AG04450 (cell line): ENCODE results near the gene MAD1L1. TPM values are rescaled to one million over a fixed set of nuclear protein-coding genes. Genes with fewer than 3 reads are reported as not detected.

Source experiments
- CTCF ChIA-PET: fragments of 300-600, 350-600 bp; formaldehyde crosslinking; extraction: SDS; loops from one replicate; lab custom pipeline; 2022; ENCODE audit warnings: antibody characterized with exemption, inconsistent platforms; lab: Charles Lee
- POLR2A ChIA-PET: fragments of 350-600 bp; formaldehyde crosslinking; extraction: SDS; loops from one replicate; lab custom pipeline; 2021; ENCODE audit warnings: antibody characterized with exemption, inconsistent platforms; lab: Yijun Ruan, JAX
- DNase-seq: peaks from one replicate; pipeline ENCODE4 v3.0.0-alpha.2; 2011; ENCODE audit warnings: low read depth, low spot score
- H3K27ac ChIP-seq: one replicate; pipeline ENCODE4 v1.5.1; 2012; ENCODE audit warnings: low read depth, low read length, control low read depth
- H3K27me3 ChIP-seq: one replicate; pipeline ENCODE4 v1.6.0; 2012; ENCODE audit warnings: low read length; ENCODE audit not compliant: control insufficient read depth, insufficient read depth
- H3K4me3 ChIP-seq: 2 replicates; pipeline ENCODE4 v1.5.1; 2011; ENCODE audit warnings: mild to moderate bottlenecking, low read depth, low read length, control low read depth
- H3K9me3 ChIP-seq: 2 replicates; pipeline ENCODE4 v1.5.1; 2012; ENCODE audit warnings: low read length; ENCODE audit not compliant: control insufficient read depth, insufficient read depth
- polyA plus RNA-seq: library from polyadenylated mRNA; depleted of rRNA; stranded (reverse); fragments of >200 nt; gene quantifications from 2 replicates; pipeline ENCODE4 v1.2.3, GENCODE V29; 2011
- TF ChIP-seq, protein P1 (sequence below): IDR thresholded peaks from 2 replicates; pipeline ENCODE4 v1.5.1; 2011; ENCODE audit warnings: low read depth, low read length, control low read depth, inconsistent platforms

MAD1L1 gene
- polyA plus RNA-seq, 1 experiment: 11.9 TPM

GRCh38 chr7:2259480-2259879 lies 26.7 kb upstream of the MAD1L1 start:
- H3K27ac ChIP-seq: no peak overlapping the region
- no peaks in the 10 kb centered on the region; the same call in 1 of the 2 replicates for H3K9me3 ChIP-seq
- DNase-seq: no peak
- H3K27me3 ChIP-seq: no peaks in the 10 kb centered on the region
- TF ChIP-seq, protein P1, sequence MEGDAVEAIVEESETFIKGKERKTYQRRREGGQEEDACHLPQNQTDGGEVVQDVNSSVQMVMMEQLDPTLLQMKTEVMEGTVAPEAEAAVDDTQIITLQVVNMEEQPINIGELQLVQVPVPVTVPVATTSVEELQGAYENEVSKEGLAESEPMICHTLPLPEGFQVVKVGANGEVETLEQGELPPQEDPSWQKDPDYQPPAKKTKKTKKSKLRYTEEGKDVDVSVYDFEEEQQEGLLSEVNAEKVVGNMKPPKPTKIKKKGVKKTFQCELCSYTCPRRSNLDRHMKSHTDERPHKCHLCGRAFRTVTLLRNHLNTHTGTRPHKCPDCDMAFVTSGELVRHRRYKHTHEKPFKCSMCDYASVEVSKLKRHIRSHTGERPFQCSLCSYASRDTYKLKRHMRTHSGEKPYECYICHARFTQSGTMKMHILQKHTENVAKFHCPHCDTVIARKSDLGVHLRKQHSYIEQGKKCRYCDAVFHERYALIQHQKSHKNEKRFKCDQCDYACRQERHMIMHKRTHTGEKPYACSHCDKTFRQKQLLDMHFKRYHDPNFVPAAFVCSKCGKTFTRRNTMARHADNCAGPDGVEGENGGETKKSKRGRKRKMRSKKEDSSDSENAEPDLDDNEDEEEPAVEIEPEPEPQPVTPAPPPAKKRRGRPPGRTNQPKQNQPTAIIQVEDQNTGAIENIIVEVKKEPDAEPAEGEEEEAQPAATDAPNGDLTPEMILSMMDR: no peak
- no peak overlapping the region for H3K4me3 ChIP-seq
- ChIA-PET POLR2A (no interaction called here), CTCF (no interaction called here)

- CTCF ChIA-PET: no interaction called here
- Histone ChIP-seq H3K27ac (no peak overlapping the region), H3K9me3 (no peaks in the 10 kb centered on the region; the same call in 1 of the 2 replicates), H3K4me3 (no peak overlapping the region), H3K27me3 (no peaks in the 10 kb centered on the region)
- TF ChIP-seq, protein P1: no peak
- POLR2A ChIA-PET: no interaction called here
- no peak for DNase-seq
Measured at GRCh38 chr7:2258661-2259365, 26.1 kb upstream of the MAD1L1 start.

- H3K4me3 ChIP-seq: no peak overlapping the region
- CTCF ChIA-PET: no interaction called here
- H3K9me3 ChIP-seq: no peaks in the 10 kb centered on the region; the same call in 1 of the 2 replicates
- no peaks in the 10 kb centered on the region for H3K27me3 ChIP-seq
- TF ChIP-seq, protein P1: no peak
- no peak for DNase-seq
- POLR2A ChIA-PET: no interaction called here
- no peak overlapping the region for H3K27ac ChIP-seq
Measured at GRCh38 chr7:2257651-2258050, 24.9 kb upstream of the MAD1L1 start.

DNA sequence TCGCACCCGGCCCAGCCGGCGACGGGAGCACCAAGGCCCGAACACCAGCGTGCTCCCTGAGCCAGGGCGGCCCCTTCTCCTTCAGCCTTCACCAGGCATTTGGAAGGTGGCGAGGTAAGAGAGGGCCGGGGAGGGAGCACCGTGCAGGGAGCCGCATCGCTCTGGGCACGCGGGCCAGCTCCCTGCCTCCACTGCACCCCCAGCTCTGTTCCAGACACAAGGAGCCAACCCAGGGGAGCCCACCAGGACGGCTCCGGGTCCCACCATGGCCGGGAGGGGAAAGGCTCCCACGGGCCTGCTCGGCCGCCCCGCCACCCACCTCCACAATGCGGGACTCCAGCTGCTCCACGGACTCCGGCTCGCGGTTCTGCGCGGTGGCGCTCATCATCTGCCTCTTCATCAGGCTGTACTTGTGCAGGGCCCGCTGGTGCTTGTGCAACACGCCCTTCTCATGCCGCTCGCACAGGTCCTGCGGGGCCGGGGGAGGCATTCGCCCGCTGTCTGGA lies 24.4 kb upstream of the MAD1L1 start:
- TF ChIP-seq, protein P1: no peak
- ChIA-PET CTCF (no interaction called here), POLR2A (no interaction called here)
- no peak overlapping the region for H3K27ac ChIP-seq
- H3K27me3 ChIP-seq: no peaks in the 10 kb centered on the region
- H3K9me3 ChIP-seq: no peaks in the 10 kb centered on the region; the same call in 1 of the 2 replicates
- H3K4me3 ChIP-seq: no peak overlapping the region
- DNase-seq: no peak

- Histone ChIP-seq H3K27me3 (no peaks in the 10 kb centered on the region), H3K4me3 (no peak overlapping the region), H3K27ac (no peak overlapping the region), H3K9me3 (no peaks in the 10 kb centered on the region; the same call in 1 of the 2 replicates)
- TF ChIP-seq, protein P1: no peak
- POLR2A ChIA-PET: no interaction called here
- CTCF ChIA-PET: no interaction called here
- DNase-seq: no peak
Measured at GRCh38 chr7:2256306-2257045, 23.7 kb upstream of the MAD1L1 start.
